Fibroblast of pulmonary artery (primary cell): Measurements from ENCODE around the gene OMP.
A peak's percentile ranks its signal among the peaks of the same experiment; 100 is the strongest.

ENCODE experiments used
- DNase-seq: peaks from one replicate; pipeline ENCODE4 v3.0.0-alpha.2; 2010; ENCODE audit warnings: low read depth
- H3K4me3 ChIP-seq: replicated peaks from 2 replicates; pipeline ENCODE4 v1.5.1; 2011; ENCODE audit warnings: low read depth, mild to moderate bottlenecking, control low read depth, low read length, moderate library complexity
- CTCF ChIP-seq: IDR thresholded peaks from 2 replicates; pipeline ENCODE4 v1.5.1; 2011; ENCODE audit warnings: mild to moderate bottlenecking, control low read depth, low read length, inconsistent platforms; ENCODE audit errors: missing control alignments

Gene OMP

GRCh38 chr11:77130763-77131513, 28.3 kb downstream of the OMP start:
- H3K4me3 ChIP-seq = no peak overlapping the region
- DNase-seq = peak; percentile 50
- no peak for TF ChIP-seq CTCF

- no peak for TF ChIP-seq CTCF
Measured at GRCh38 chr11:77131560-77131959, 28.9 kb downstream of the OMP start.

GRCh38 chr11:77135069-77135468, 32.4 kb downstream of the OMP start:
- TF ChIP-seq CTCF = no peak
- H3K4me3 ChIP-seq = no peak overlapping the region
- DNase-seq = no peak

More at GRCh38 chr11:77131560-77131959, 28.9 kb downstream of the OMP start:
- H3K4me3 ChIP-seq = no peak overlapping the region
- DNase-seq = no peak

- peak; percentile 34 for DNase-seq
- no peak for TF ChIP-seq CTCF
- no peak overlapping the region for H3K4me3 ChIP-seq
Measured at GRCh38 chr11:77136074-77136473, 33.4 kb downstream of the OMP start.

GRCh38 chr11:77136784-77137420, 34.3 kb downstream of the OMP start:
- no peak for DNase-seq
- no peak overlapping the region for H3K4me3 ChIP-seq
- TF ChIP-seq CTCF = no peak

GRCh38 chr11:77137421-77137820, 34.8 kb downstream of the OMP start:
- no peak for TF ChIP-seq CTCF
- DNase-seq = no peak
- H3K4me3 ChIP-seq = no peak overlapping the region
